GM18907 (cell line): Measurements from ENCODE around the gene PATE4.

Experiments used
- ATAC-seq: cut with Tn5 transposase; IDR thresholded peaks from one replicate; pipeline ENCODE4 v1.9.1; 2021; ENCODE audit warnings: mild to moderate bottlenecking, moderate library complexity; ENCODE audit not compliant: unreplicated experiment

Gene PATE4

GRCh38 chr11:125887373-125888324 lies 54.5 kb downstream of the PATE4 start, which contains the start of gene HYLS1:
TSS of gene HYLS1 (plus strand) at chr11:125887668. CDS start at chr11:125899369, 11,701 bp downstream.
- ATAC-seq = peak; percentile 91
